Measurements from ENCODE around the gene SH3GL1.

DNA sequence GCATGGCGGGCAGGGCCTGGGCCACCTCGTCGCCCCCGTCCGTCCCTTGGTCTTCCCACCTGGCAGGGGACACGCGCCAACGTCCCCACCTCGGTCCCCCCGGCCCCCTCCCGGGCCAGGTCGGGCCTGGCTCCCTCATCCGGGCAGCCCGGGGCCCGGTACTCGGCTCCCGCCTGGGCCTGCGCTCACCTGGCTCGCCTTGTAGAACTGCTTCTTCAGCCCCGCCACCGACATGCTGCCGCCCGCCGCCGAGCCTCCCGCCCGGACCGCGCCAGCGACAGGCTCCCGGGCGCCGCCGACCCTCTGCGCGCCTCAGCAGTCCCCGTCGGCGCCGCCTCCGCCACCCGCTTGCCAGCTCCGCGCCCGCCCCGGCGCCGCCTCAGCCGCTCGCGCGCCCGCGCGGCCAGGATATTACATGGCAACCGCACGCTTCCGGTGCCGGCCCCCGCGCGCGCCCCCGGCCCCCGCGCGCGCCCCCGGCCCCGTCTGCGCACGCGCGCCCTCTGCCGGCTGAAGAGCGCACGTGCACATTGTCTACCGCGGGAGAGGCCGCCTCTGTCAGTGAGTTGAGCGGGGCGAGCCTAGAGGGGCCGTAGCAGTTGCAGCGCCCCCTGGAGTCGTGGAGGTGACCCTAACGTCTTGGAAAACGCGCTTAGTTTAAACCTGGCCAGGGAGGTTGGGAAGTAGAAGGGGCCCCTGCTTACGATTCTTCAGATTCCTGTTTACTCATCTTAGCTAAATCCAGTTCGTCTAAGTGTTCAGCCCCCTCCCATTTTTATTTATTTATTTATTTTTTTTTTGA, at the start of gene SH3GL1:
- TF ChIP-seq CTCF (IDR thresholded peaks at IDR 0.05): peak; percentile 77 to 97 (median 88)
- no peak for TF ChIP-seq POLR2A (IDR thresholded peaks at IDR 0.05)

All from sigmoid colon (tissue), 3 donors.